IPS-15b (cell line): ENCODE measurements around the gene EVPLL.
"Not testable (repeated sequence)": the region's sequence is repeated elsewhere in the genome, so short reads cannot be mapped to it uniquely, and the experiment has no call there.

Experiments
- H3K27me3 ChIP-seq: one replicate; pipeline ENCODE4 v1.6.1; 2013; ENCODE audit warnings: low read length; ENCODE audit not compliant: control insufficient read depth, insufficient read depth
- H3K36me3 ChIP-seq: one replicate; pipeline ENCODE4 v1.6.1; 2013; ENCODE audit warnings: low read length; ENCODE audit not compliant: control insufficient read depth, insufficient read depth
- H3K4me1 ChIP-seq: one replicate; pipeline ENCODE4 v1.6.1; 2013; ENCODE audit warnings: mild to moderate bottlenecking, low read length; ENCODE audit not compliant: control insufficient read depth, insufficient read depth
- H3K4me3 ChIP-seq: one replicate; pipeline ENCODE4 v1.5.1; 2013; ENCODE audit warnings: low read depth, low read length
- H3K9ac ChIP-seq: one replicate; pipeline ENCODE4 v1.6.1; 2013; ENCODE audit warnings: low read depth, mild to moderate bottlenecking, low read length
- H3K9me3 ChIP-seq: one replicate; pipeline ENCODE4 v1.6.1; 2013; ENCODE audit warnings: mild to moderate bottlenecking, low read length; ENCODE audit not compliant: control insufficient read depth, insufficient read depth

The EVPLL gene

DNA sequence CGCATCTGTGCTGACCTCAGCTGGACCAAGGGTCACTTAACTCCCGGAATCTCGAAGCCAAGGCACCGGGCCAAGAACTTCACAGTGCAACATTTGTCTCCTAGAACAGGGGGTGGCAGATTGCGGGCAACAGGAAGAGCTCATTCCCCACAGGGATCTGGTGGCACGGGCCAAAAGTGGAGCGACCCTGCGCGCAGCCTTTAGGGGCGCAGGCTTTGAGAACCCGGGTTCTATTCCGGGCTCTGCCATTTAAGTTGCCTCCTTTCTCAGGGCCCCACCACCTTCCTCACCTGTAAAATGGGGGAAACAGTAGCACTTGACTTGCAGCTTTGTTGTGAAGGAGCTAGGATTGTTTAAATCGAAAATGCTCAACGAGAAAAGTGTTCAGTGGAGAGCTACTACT is 14.9 kb upstream of the EVPLL start:
- peak overlapping the region; percentile 85 for H3K4me3 ChIP-seq
- H3K36me3 ChIP-seq = peaks cover 6% of the 10 kb centered on the region
- peak overlapping the region; percentile 76 for H3K9ac ChIP-seq
- H3K9me3 ChIP-seq = no peaks in the 10 kb centered on the region
- H3K4me1 ChIP-seq = peaks cover 2% of the 10 kb centered on the region
- H3K27me3 ChIP-seq = no peaks in the 10 kb centered on the region

DNA sequence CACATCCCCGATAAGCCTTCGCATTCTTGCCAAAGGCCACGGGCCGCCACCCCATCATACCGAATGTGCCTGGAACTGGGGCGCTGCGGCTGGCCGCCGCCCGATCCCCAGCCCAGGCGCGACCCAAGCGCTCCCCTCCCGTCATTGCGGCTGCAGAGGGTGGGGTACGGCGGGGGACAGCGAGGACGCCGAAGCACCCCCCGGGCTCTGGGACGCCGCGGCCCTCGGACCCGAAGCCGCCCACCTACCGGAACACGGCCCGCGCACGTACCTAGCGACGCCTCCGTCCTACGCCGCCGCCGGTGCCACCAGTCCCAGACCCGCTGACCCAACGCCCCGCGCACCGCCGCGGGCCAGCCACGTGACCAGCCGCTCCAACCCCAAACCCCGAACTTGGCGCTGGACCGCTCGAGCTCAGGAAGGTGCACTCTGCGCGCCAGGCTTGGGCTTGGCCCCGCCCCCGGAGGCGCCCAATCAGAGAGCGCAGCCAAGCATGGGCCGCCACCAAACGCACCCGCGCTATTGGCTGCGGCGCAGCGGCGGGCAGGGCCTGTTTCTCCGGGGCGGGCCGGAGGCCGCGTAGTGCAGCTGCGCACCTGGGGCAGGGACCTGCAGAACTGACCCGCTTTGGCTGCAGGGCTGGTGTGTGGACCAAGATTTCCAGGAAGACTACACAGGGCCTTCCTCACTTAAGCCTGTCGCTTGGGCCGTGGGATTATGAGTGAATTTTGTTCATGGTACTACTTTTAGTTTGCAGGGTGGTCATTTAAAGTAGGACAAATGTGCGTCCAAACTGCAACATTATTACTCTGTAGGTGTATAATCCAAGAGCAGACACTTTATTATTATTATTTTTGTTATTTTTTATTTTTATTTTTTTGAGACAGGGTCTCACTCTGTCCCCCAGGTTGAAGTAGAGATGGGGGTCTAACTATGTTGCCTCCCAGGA is 14.2 kb upstream of the EVPLL start, which contains the start of gene SHMT1:
Gene SHMT1 (minus strand): TSS at position 450 of the 949 bp plus-strand sequence. CDS start 7,569 bp downstream, outside the sequence.
- Histone ChIP-seq H3K9me3 (no peaks in the 10 kb centered on the region), H3K4me3 (peak within 1 kb of the TSS; percentile 85), H3K9ac (peak within 1 kb of the TSS; percentile 76), H3K4me1 (peaks cover 2% of the 10 kb centered on the region), H3K27me3 (no peaks in the 10 kb centered on the region), H3K36me3 (peaks cover 6% of the 10 kb centered on the region)

DNA sequence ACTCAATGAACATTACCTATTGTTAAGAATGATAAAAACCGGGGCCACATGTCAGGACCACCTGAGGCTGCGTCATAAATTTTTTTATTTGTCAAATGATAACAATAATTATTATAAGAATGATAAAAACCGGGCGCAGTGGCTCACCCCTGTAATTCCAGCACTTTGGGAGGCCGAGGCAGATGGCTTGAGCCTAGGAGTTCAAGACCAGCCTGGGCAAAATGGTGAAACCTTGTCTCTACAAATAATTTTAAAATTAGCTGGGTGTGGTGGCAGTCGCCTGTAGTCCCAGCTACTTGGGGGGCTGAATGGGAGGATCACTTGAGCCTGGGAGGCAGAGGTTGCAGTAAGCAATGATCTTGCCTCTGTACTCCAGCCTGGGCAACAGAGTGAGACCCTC is 13.4 kb upstream of the EVPLL start:
- Histone ChIP-seq H3K36me3 (peaks cover 6% of the 10 kb centered on the region), H3K4me1 (peaks cover 2% of the 10 kb centered on the region), H3K9ac (no peak overlapping the region), H3K9me3 (no peaks in the 10 kb centered on the region), H3K4me3 (peak overlapping the region; percentile 45), H3K27me3 (no peaks in the 10 kb centered on the region)

DNA sequence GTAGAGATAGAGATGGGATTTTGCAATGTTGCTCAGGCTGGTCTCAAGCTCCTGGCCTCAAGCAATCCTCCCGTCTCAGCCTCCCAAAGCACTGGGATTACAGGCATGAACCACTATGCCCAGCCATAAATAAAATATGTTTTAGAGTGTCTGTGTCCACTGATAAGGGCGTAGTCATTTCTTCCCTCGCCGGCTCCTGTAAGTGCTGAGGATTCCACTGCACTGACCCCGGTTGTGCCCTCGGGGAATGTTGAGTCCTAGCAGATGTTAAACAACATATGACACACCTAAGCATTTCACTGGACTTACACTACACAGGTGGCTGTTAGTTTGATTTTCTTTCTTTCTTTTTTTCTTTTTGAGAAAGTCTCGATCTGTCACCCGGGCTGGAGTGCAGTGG is 8.6 kb upstream of the EVPLL start:
- H3K9me3 ChIP-seq = no peaks in the 10 kb centered on the region
- H3K9ac ChIP-seq = no peak overlapping the region
- H3K27me3 ChIP-seq = no peaks in the 10 kb centered on the region
- H3K4me1 ChIP-seq = no peaks in the 10 kb centered on the region
- no peak overlapping the region for H3K4me3 ChIP-seq
- no peaks in the 10 kb centered on the region for H3K36me3 ChIP-seq

DNA sequence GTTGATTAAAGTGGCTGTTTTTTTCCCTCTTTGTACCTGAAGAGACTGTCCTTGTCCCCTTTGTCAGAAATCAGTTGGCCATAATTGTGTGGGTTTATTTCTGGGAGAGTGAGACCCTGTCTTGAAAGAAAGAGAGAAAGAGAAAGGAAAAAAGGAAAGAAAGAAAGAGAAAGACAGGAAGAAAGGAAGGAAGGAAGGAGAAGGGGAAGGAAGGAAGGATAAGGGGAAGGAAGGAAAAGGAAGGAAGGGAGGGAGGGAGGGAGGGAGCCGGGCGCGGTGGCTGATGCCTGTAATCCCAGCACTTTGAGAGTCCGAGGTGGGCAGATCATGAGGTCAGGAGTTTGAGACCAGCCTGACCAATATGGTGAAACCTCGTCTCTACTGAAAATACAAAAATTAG is 6.8 kb upstream of the EVPLL start:
- no peaks in the 10 kb centered on the region for H3K4me1 ChIP-seq
- H3K9me3 ChIP-seq = no peaks in the 10 kb centered on the region
- H3K9ac ChIP-seq = no peak overlapping the region
- no peak overlapping the region for H3K4me3 ChIP-seq
- no peaks in the 10 kb centered on the region for H3K36me3 ChIP-seq
- H3K27me3 ChIP-seq = no peaks in the 10 kb centered on the region

DNA sequence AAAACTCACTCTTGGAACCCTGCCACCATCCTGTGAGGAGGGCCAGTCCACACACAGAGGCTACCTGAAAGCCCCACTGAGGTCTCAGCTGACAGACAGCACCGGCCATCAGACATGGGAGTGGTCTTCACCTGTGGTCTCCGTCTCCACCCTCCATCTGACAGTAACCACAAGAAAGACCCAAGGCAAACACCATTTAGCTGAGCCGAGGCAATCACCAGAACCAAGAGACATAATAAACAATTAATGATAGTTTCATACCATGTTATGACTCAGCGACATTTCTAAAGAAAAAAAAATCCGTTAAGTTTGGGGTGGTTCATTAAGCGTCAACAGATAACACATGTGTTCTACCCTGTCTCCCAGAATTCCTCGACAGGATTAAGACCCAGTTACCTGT is 6.1 kb upstream of the EVPLL start:
- H3K27me3 ChIP-seq = no peaks in the 10 kb centered on the region
- H3K9ac ChIP-seq = no peak overlapping the region
- H3K9me3 ChIP-seq = no peaks in the 10 kb centered on the region
- no peaks in the 10 kb centered on the region for H3K4me1 ChIP-seq
- no peaks in the 10 kb centered on the region for H3K36me3 ChIP-seq
- no peak overlapping the region for H3K4me3 ChIP-seq

DNA sequence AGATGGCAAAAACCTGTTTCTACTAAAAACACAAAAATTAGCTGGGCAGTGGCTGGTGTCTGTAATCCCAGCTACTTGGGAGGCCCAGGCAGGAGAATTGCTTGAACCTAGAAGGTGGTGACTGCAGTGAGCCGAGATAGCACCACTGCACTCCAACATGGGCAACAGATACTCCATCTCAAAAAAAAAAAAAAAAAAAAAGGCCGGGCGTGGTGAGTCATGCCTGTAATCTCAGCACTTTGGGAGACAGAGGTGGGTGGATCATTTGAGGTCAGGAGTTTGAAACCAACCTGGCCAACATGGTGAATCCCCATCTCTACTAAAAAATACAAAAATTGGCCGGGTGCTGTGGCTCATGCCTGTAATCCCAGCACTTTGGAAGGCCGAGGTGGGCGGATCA is 4.4 kb upstream of the EVPLL start:
- H3K4me3 ChIP-seq, H3K36me3 ChIP-seq, H3K27me3 ChIP-seq, H3K9ac ChIP-seq, H3K9me3 ChIP-seq, H3K4me1 ChIP-seq: not testable (repeated sequence)

DNA sequence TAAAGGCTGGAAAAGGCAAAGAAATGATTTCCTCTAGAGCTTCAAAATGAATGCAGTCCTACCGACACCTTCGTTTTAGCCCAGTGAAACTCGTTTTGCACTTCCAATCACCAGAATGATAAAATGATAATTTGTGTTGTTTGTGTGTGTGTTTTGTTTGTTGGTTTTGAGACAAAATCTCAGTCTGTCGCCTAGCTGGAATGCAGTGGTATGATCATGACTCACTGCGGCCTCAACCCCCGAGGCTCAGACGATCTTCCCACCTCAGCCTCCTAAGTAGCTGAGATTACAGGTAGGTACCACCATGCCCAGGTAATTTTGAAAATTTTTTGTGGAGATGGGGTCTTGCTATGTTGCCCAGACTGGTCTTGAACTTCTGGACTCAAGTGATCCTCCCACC is 3.4 kb upstream of the EVPLL start:
- H3K27me3 ChIP-seq = no peaks in the 10 kb centered on the region
- no peaks in the 10 kb centered on the region for H3K9me3 ChIP-seq
- no peaks in the 10 kb centered on the region for H3K36me3 ChIP-seq
- no peak overlapping the region for H3K9ac ChIP-seq
- no peak overlapping the region for H3K4me3 ChIP-seq
- no peaks in the 10 kb centered on the region for H3K4me1 ChIP-seq

DNA sequence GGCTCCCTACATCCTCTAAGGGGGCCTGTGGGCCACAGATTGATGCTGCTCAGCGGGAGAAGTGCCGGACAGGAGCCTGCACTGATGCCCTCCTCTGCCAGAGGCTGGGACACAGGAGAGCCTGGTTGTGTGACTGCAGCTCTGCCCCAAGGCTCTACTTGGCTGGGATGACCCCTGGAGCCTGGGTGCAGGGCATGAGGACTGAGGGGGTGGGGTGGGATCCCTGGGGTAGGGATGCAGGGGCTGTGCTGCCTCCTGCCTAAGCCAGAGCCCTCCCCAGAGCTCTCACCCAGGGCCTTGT is 577 bp downstream of the EVPLL start:
- no peaks in the 10 kb centered on the region for H3K4me1 ChIP-seq
- H3K9ac ChIP-seq = no peak overlapping the region
- H3K9me3 ChIP-seq = no peaks in the 10 kb centered on the region
- H3K36me3 ChIP-seq = no peaks in the 10 kb centered on the region
- H3K4me3 ChIP-seq = no peak overlapping the region
- H3K27me3 ChIP-seq = peaks cover 4% of the 10 kb centered on the region

DNA sequence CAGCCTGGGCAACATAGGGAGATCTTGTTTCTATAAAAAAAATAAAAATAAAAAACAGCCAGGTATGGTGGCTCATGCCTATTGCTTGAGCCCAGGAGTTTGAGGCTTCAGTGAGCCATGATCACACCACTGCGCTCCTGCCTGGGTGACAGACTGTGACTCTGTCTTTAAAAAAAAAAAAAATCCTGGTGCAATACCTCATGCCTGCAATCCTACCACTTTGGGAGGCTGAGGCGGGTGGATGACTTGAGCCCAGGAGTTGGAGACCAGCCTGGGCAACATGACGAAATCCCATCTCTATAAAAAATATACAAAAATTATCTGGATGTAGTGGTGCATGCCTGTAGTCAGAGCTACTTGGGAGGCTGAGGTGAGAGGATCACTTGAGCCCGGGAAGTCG is 1.0 kb downstream of the EVPLL start:
- H3K36me3 ChIP-seq, H3K9ac ChIP-seq, H3K9me3 ChIP-seq, H3K4me3 ChIP-seq, H3K27me3 ChIP-seq, H3K4me1 ChIP-seq: not testable (repeated sequence)

DNA sequence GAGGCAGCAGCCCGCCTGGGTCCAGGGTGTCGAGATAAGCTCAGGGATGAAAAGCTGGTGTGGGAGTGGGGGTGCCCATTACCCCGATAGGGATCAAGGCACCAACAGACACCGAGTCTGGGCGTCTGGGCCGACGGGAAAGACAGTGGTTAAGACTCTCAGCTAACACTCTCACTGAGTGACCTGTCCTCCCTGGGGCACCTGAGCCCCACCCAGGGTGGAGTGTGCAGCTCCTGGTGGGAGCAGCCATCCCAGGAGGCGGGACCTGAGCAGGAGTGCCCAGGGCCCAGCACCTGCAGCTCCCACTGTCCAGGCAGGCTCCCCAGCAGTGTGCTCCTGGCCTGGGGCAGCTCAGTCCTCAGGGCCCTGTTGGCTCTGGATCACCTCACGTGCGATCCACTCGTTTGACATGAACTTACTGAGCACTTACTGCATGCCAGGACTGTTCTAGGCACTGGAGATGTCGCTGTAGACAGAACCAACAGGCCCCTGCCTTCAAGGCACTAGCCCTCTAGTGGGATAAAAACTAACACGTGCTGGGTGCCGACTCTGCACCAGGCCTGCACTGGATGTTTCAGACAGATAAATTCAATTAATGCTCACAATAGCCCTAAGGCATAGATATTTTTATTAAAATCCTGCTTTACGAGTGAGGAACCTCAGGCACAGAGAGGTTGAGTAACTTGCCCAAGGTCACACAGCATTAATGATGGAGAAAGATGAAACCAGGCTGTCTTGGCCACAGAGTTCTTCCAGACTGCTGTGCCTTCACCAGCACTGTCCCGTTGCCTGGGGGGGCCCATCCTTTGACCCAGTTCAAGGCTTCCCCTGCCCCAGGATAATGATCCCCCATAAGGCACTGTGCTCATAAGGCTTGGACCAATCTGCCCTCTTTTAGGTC is 1.9 kb downstream of the EVPLL start:
- H3K9ac ChIP-seq = no peak overlapping the region
- no peaks in the 10 kb centered on the region for H3K4me1 ChIP-seq
- peaks cover 4% of the 10 kb centered on the region for H3K27me3 ChIP-seq
- no peaks in the 10 kb centered on the region for H3K36me3 ChIP-seq
- no peak overlapping the region for H3K4me3 ChIP-seq
- no peaks in the 10 kb centered on the region for H3K9me3 ChIP-seq
